HCT116 (cell line): ENCODE data around the gene SVBP.
A peak's percentile ranks its signal among the peaks of the same experiment; 100 is the strongest.

Source experiments
- EZH2 ChIP-seq: fragments of 200-600 bp; sonication (generic); IDR thresholded peaks from 2 replicates; pipeline ENCODE4 v1.6.1; 2017; ENCODE audit warnings: antibody characterized with exemption, mixed run types
- EZH2phosphoT487 ChIP-seq: fragments of 200-600 bp; IDR thresholded peaks from 2 replicates; pipeline ENCODE4 v1.6.1; 2018; ENCODE audit warnings: antibody characterized with exemption, borderline replicate concordance
- FOSL1 ChIP-seq: IDR thresholded peaks from 2 replicates; pipeline ENCODE4 v1.6.1; 2012; ENCODE audit warnings: low read depth
- JUND ChIP-seq: IDR thresholded peaks from 2 replicates; pipeline ENCODE4 v1.6.1; 2012
- POLR2A ChIP-seq: IDR thresholded peaks from 2 replicates; pipeline ENCODE4 v1.7.0; 2011; ENCODE audit warnings: borderline replicate concordance; ENCODE audit not compliant: insufficient read depth, insufficient read length; ENCODE audit errors: extremely low read depth
- POLR2AphosphoS5 ChIP-seq: IDR thresholded peaks from 2 replicates; pipeline ENCODE4 v1.6.1; 2011; ENCODE audit warnings: mild to moderate bottlenecking, low read depth, low read length, moderate library complexity
- SP1 ChIP-seq: IDR thresholded peaks from 2 replicates; pipeline ENCODE4 v1.6.1; 2012; ENCODE audit warnings: low read depth
- YY1 ChIP-seq: IDR thresholded peaks from 2 replicates; pipeline ENCODE4 v1.6.1; 2011; ENCODE audit warnings: low read length, low read depth, moderate library complexity, mild to moderate bottlenecking; ENCODE audit not compliant: insufficient replicate concordance; ENCODE audit errors: extremely low read depth
- ZFX ChIP-seq: fragments of 450-650 bp; IDR thresholded peaks from 2 replicates; pipeline ENCODE4 v1.6.1; 2017
- TF ChIP-seq, protein P1 (sequence below), 3 experiments: fragments of 200-600 bp in 1 of 3; sonication (generic) in 1 of 3; IDR thresholded peaks in 2 of 3; conservative IDR thresholded peaks in 1 of 3; 2 replicates each; pipeline ENCODE4 v1.5.1; 2012 to 2017; ENCODE audit warnings: low read depth in 2 of 3, low read length in 2 of 3, antibody characterized with exemption in 1 of 3, borderline replicate concordance in 1 of 3, control low read depth in 1 of 3, mild to moderate bottlenecking in 1 of 3, mixed read lengths in 1 of 3, mixed run types in 1 of 3, moderate library complexity in 1 of 3; ENCODE audit not compliant: insufficient read depth in 1 of 3
- TF ChIP-seq, protein P2 (sequence below): IDR thresholded peaks from 2 replicates; pipeline ENCODE4 v1.6.1; 2012; ENCODE audit warnings: low read depth
- TF ChIP-seq, protein P3 (sequence below): IDR thresholded peaks from 2 replicates; pipeline ENCODE4 v1.6.1; 2012

DNA sequence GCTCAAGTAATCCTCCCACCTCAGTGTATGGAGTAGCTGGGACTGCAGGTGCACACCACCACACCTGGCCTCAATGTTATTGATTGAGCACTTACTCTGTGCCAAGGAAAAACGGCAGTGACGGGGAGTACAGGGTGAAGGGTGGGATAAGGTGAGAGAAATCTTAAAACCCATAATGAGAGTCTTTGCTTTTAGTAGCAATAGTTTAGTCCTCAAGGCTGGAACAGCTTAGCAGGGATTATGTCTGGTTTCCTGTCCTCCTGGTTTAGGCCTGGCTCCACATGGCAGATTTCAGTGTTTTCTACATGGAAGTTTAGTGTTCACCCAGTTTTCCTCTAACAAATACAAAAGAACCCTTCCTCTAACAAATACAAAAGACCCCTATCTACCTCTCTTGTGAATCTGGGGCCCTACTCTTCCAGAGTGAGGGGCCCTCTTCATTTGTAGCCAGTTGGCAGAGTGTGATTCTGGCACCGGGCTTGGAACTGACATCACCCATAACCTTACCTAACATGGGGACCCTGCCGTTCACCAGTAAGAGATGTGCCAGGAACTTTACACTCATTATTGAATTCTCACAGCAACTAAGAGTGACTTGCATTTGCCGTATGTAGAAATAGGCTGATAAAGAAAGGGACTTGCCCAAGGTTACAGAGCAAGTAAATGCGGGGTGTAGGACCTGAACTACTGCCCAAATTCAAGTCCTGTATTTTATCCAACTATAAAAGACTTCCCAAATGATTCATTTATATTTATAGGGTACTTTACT is 36.1 kb upstream of the SVBP start:
- TF ChIP-seq, protein P1, sequence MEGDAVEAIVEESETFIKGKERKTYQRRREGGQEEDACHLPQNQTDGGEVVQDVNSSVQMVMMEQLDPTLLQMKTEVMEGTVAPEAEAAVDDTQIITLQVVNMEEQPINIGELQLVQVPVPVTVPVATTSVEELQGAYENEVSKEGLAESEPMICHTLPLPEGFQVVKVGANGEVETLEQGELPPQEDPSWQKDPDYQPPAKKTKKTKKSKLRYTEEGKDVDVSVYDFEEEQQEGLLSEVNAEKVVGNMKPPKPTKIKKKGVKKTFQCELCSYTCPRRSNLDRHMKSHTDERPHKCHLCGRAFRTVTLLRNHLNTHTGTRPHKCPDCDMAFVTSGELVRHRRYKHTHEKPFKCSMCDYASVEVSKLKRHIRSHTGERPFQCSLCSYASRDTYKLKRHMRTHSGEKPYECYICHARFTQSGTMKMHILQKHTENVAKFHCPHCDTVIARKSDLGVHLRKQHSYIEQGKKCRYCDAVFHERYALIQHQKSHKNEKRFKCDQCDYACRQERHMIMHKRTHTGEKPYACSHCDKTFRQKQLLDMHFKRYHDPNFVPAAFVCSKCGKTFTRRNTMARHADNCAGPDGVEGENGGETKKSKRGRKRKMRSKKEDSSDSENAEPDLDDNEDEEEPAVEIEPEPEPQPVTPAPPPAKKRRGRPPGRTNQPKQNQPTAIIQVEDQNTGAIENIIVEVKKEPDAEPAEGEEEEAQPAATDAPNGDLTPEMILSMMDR (IDR thresholded peaks at IDR 0.05 in 2 of 3, conservative IDR thresholded peaks at IDR 0.05 in 1 of 3; ENCODE audit: borderline replicate concordance in 1 of 3, insufficient read depth in 1 of 3, low read depth in 2 of 3, low read length in 2 of 3) = no peak
- TF ChIP-seq EZH2 = no peak
- TF ChIP-seq POLR2AphosphoS5 = 0 out of 2 replicates have a peak, but pooled peaks have one; percentile 16
- no peak for TF ChIP-seq POLR2A
- no peak for TF ChIP-seq EZH2phosphoT487
- no peak for TF ChIP-seq JUND
- no peak for TF ChIP-seq YY1
- no peak for TF ChIP-seq FOSL1
- TF ChIP-seq, protein P2, sequence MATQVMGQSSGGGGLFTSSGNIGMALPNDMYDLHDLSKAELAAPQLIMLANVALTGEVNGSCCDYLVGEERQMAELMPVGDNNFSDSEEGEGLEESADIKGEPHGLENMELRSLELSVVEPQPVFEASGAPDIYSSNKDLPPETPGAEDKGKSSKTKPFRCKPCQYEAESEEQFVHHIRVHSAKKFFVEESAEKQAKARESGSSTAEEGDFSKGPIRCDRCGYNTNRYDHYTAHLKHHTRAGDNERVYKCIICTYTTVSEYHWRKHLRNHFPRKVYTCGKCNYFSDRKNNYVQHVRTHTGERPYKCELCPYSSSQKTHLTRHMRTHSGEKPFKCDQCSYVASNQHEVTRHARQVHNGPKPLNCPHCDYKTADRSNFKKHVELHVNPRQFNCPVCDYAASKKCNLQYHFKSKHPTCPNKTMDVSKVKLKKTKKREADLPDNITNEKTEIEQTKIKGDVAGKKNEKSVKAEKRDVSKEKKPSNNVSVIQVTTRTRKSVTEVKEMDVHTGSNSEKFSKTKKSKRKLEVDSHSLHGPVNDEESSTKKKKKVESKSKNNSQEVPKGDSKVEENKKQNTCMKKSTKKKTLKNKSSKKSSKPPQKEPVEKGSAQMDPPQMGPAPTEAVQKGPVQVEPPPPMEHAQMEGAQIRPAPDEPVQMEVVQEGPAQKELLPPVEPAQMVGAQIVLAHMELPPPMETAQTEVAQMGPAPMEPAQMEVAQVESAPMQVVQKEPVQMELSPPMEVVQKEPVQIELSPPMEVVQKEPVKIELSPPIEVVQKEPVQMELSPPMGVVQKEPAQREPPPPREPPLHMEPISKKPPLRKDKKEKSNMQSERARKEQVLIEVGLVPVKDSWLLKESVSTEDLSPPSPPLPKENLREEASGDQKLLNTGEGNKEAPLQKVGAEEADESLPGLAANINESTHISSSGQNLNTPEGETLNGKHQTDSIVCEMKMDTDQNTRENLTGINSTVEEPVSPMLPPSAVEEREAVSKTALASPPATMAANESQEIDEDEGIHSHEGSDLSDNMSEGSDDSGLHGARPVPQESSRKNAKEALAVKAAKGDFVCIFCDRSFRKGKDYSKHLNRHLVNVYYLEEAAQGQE = no peak
- no peak for TF ChIP-seq SP1
- no peak for TF ChIP-seq ZFX
- TF ChIP-seq, protein P3, sequence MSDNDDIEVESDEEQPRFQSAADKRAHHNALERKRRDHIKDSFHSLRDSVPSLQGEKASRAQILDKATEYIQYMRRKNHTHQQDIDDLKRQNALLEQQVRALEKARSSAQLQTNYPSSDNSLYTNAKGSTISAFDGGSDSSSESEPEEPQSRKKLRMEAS = no peak
